CD4-positive, alpha-beta T cell treated with Interleukin-17A for 4 hours (primary cell): ENCODE data around the gene MRPS10.

ENCODE experiments used
- DNase-seq: peaks from one replicate; pipeline ENCODE4 v3.0.0-alpha.2; 2020; ENCODE audit warnings: mixed read lengths

MRPS10 gene

GRCh38 chr6:42217519-42218367 is at the start of gene MRPS10:
Gene MRPS10 (minus strand): TSS chr6:42217861. CDS start chr6:42217849, 12 bp downstream.
- DNase-seq: peak; percentile 89

GRCh38 chr6:42266538-42266937 is 48.9 kb upstream of the MRPS10 start:
- DNase-seq: no peak

- DNase-seq: no peak
Observed at GRCh38 chr6:42264852-42265390, 47.3 kb upstream of the MRPS10 start.

GRCh38 chr6:42264162-42264851 is 46.6 kb upstream of the MRPS10 start:
- DNase-seq: no peak

- DNase-seq: no peak
Observed at GRCh38 chr6:42263165-42263728, 45.6 kb upstream of the MRPS10 start.

- peak; percentile 58 for DNase-seq
Observed at GRCh38 chr6:42260972-42261371, 43.3 kb upstream of the MRPS10 start.

GRCh38 chr6:42260396-42260888 is 42.8 kb upstream of the MRPS10 start:
- no peak for DNase-seq

- DNase-seq: no peak
Observed at GRCh38 chr6:42259841-42260395, 42.3 kb upstream of the MRPS10 start.

- no peak for DNase-seq
Observed at GRCh38 chr6:42259286-42259685, 41.6 kb upstream of the MRPS10 start.

GRCh38 chr6:42257614-42258013 is 40.0 kb upstream of the MRPS10 start:
- DNase-seq: no peak

- no peak for DNase-seq
Observed at GRCh38 chr6:42257063-42257462, 39.4 kb upstream of the MRPS10 start.

GRCh38 chr6:42255050-42255449 is 37.4 kb upstream of the MRPS10 start:
- no peak for DNase-seq

- DNase-seq: no peak
Observed at GRCh38 chr6:42254505-42254904, 36.8 kb upstream of the MRPS10 start.

GRCh38 chr6:42251911-42252637 is 34.4 kb upstream of the MRPS10 start:
- DNase-seq: no peak

- no peak for DNase-seq
Observed at GRCh38 chr6:42251500-42251899, 33.8 kb upstream of the MRPS10 start.

GRCh38 chr6:42250274-42250931 is 32.7 kb upstream of the MRPS10 start:
- DNase-seq: no peak

- DNase-seq: no peak
Observed at GRCh38 chr6:42249279-42249678, 31.6 kb upstream of the MRPS10 start.

- no peak for DNase-seq
Observed at GRCh38 chr6:42243046-42243445, 25.4 kb upstream of the MRPS10 start.

GRCh38 chr6:42241915-42242314 is 24.3 kb upstream of the MRPS10 start:
- no peak for DNase-seq

GRCh38 chr6:42239736-42240375 is 22.2 kb upstream of the MRPS10 start:
- no peak for DNase-seq

- no peak for DNase-seq
Observed at GRCh38 chr6:42239333-42239732, 21.7 kb upstream of the MRPS10 start.
